Caki2 (cell line): Measurements from ENCODE around the gene CIZ1. TPM values are rescaled to one million over a fixed set of nuclear protein-coding genes. Genes with fewer than 3 reads are reported as not detected.
"Not testable (repeated sequence)": the region's sequence is repeated elsewhere in the genome, so short reads cannot be mapped to it uniquely, and the experiment has no call there.

Experiments used
- DNase-seq: peaks from one replicate; pipeline ENCODE4 v3.0.0-alpha.2; 2015; ENCODE audit warnings: low read depth
- in situ Hi-C: cut with HindIII; loops from 2 replicates; pipeline ENCODE4 v1.10.0; 2016; ENCODE audit warnings: low sequenced_read_pairs, low pct_unique_long_range_greater_than_20kb, mixed read lengths
- total RNA-seq: library from RNA; depleted of rRNA; stranded (reverse); fragments of >200 nt; shearing (Covaris generic); gene quantifications from 2 replicates; pipeline ENCODE4 v1.2.3, GENCODE V29; 2014; ENCODE audit warnings: low replicate concordance

The CIZ1 gene
- total RNA-seq, 1 experiment from 2014 or later = 27.7 TPM

DNA sequence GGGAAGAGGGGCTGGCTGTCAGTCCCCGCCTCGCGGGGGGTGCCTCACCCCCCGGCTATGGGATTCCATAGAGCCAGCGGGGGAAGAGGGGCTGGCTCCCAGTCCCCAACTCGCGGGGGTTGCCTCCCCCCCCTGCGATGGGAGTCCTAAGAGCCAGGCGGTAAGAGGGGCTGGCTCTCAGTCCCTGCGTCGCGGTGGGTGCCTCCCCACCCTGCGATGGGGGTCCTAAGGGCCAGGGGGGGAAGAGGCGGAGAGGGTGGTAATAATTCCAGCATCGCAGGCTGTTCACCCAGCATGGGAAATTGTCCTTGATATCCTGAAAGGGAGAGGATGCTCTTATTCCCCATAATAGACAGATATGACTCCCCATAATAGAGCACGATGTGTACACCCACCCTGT is 51.8 kb downstream of the CIZ1 start:
- DNase-seq = no peak
- in situ Hi-C loops = no loop called here

DNA sequence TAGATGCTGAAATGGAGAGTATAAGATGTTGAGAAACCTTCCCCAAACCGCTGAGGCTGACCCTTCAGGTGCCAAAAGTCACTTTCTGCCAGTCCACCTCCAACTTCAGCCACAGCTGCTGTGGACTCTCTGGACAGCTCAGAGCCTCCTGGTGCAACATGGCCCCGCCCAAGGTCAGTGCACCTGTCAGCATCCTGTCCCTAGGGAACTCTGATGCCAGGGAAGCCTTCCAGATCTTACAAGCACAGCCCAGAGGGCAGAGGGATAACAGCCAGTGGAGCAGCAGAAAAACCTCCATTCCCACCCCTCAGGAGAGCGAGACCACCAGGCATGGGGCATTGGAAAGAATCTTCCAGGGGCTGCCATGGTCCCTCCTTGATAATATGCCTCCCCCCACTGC is 53.4 kb downstream of the CIZ1 start:
- in situ Hi-C loops = no loop called here
- DNase-seq = no peak

GRCh38 chr9:128136816-128137793 is 54.3 kb downstream of the CIZ1 start:
- peak; percentile 83 for DNase-seq

GRCh38 chr9:128135561-128135960 is 55.8 kb downstream of the CIZ1 start:
- DNase-seq, in situ Hi-C loops: not testable (repeated sequence)

More at GRCh38 chr9:128136816-128137793, 54.3 kb downstream of the CIZ1 start:
- in situ Hi-C loops = no loop called here

GRCh38 chr9:128132139-128132538 is 59.2 kb downstream of the CIZ1 start:
- DNase-seq, in situ Hi-C loops: not testable (repeated sequence)

GRCh38 chr9:128131346-128131745 is 60.0 kb downstream of the CIZ1 start:
- DNase-seq, in situ Hi-C loops: not testable (repeated sequence)

- in situ Hi-C loops, DNase-seq: not testable (repeated sequence)
These were observed 60.7 kb downstream of the CIZ1 start for GRCh38 chr9:128130651-128131050.

- in situ Hi-C loops = not testable (repeated sequence)
These were observed 61.3 kb downstream of the CIZ1 start for GRCh38 chr9:128129976-128130590.

DNA sequence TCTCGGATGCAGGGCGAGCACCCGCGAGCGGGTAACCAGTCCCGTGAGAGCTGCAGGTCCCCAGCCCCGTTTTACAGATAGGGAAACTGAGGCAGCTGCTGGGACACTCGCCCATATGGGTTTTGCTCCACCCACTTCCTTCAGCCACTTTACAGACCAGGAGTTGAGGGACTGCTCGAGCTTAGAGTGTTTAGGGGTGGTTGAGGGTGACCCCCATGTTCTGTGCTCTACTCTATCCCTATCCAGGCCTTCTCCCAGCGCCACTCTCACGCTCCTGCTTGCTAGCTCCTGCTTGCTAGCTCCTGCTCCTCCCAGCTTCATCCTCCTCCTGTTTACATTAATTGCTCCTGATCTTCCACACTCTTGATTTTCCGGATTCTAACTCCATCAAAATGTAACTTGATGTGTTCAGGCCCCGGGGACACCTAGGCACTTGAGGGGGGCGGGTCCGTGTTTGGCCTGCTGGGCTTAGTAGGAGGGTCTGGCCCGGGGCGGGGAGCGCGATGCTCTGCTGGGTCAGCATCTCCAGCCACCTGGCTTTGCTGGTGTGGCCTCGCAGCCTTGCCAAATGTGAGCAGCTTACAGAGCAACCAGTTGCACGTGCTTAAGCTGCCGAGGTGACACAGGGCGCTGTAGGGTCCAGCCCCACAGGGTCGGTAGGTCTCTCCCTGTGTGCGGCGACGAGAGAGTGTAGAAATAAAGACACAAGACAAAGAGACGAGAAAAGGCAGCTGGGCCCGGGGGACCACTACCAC is 62.4 kb downstream of the CIZ1 start:
- in situ Hi-C loops = no loop called here
- DNase-seq = no peak

More at GRCh38 chr9:128129976-128130590, 61.3 kb downstream of the CIZ1 start:
- not testable (repeated sequence) for DNase-seq

- in situ Hi-C loops = no loop called here
These were observed 63.2 kb downstream of the CIZ1 start for GRCh38 chr9:128127990-128128835.

GRCh38 chr9:128127568-128127989 is 63.8 kb downstream of the CIZ1 start, which contains the start of gene PTGES2:
PTGES2 (minus strand) TSS chr9:128127729; CDS start chr9:128127717, 12 bp downstream.
- no peak for DNase-seq
- in situ Hi-C loops = no loop called here

More at GRCh38 chr9:128127990-128128835, 63.2 kb downstream of the CIZ1 start:
- DNase-seq = peak; percentile 90

- in situ Hi-C loops = no loop called here
- no peak for DNase-seq
These were observed 65.6 kb downstream of the CIZ1 start for GRCh38 chr9:128125580-128126354.

GRCh38 chr9:128124873-128125579 is 66.3 kb downstream of the CIZ1 start:
- peak; percentile 46 for DNase-seq

DNA sequence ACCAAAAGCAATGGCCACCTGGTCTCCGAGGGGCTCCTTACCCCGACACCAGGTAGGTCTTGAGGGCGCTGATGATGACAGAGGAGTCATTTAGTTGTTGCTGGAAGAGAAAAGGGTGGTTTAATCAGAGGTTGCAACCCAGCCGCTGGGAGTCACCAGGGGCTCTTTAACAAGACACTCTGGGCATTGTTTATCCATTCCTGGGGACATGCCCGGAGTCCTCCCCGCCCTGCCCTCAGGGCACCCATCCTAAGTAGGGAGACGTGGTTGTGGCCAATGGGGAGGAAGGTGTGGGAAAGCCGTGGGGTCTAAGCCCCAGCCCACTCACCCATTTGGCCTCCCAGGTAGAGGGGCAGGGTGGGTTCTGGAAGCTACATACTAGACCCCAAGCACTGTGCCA is 66.9 kb downstream of the CIZ1 start:
- in situ Hi-C loops = no loop called here
- DNase-seq = no peak

More at GRCh38 chr9:128124873-128125579, 66.3 kb downstream of the CIZ1 start:
- in situ Hi-C loops = no loop called here

DNA sequence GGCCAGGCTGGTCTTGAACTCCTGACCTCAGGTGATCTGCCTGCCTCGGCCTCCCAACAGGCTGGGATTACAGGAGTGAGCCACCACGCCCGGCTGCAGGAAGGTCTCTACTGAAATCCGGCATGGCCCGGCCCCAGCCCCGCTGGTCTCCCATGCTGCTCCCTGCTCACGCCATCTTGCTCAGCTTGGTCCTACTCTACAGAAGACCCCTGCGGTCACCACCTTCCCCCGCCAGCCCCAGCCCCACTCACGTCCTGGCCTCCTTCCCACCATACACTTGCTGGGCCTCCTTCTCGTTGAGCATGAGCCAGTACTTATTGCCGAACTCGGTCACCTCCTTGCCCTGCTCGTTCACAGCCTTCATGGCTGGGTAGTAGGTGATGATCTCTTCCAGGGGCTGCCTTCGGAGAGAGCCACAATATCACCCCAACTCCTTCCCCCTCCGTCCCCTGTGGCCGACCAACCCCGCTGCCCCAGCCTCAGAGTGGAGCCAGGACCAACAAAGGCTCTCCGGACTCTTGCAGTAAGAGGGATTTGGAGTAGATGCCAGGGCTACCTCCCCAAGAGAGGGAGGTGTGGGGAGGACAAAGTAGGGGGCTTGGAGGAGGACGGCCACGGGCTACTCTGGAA is 67.8 kb downstream of the CIZ1 start:
- in situ Hi-C loops = no loop called here

GRCh38 chr9:128122809-128123175 is 68.6 kb downstream of the CIZ1 start:
- in situ Hi-C loops = no loop called here
- DNase-seq = no peak

More for the DNA sequence above, 67.8 kb downstream of the CIZ1 start:
- DNase-seq = no peak
